Gastroesophageal sphincter (tissue), 3 donors: ENCODE data around the gene ARHGEF7.

ENCODE experiments used
- POLR2AphosphoS5 ChIP-seq: sonication (generic); formaldehyde crosslinking; IDR thresholded peaks from one replicate; pipeline ENCODE4 v1.6.1; 2017; ENCODE audit warnings: antibody characterized with exemption
- TF ChIP-seq, protein P1 (sequence below), 4 experiments: fragments of 200-600 bp in 2 of 4; fragments of 450-650 bp in 2 of 4; sonication (generic) in 1 of 4; IDR thresholded peaks; one replicate each; pipeline ENCODE4 v1.5.1; 2017 to 2019; ENCODE audit warnings: antibody characterized with exemption in 4 of 4, mild to moderate bottlenecking in 2 of 4, moderate library complexity in 2 of 4

GRCh38 chr13:111282997-111283396 is 167.9 kb downstream of the ARHGEF7 start:
- TF ChIP-seq, protein P1, sequence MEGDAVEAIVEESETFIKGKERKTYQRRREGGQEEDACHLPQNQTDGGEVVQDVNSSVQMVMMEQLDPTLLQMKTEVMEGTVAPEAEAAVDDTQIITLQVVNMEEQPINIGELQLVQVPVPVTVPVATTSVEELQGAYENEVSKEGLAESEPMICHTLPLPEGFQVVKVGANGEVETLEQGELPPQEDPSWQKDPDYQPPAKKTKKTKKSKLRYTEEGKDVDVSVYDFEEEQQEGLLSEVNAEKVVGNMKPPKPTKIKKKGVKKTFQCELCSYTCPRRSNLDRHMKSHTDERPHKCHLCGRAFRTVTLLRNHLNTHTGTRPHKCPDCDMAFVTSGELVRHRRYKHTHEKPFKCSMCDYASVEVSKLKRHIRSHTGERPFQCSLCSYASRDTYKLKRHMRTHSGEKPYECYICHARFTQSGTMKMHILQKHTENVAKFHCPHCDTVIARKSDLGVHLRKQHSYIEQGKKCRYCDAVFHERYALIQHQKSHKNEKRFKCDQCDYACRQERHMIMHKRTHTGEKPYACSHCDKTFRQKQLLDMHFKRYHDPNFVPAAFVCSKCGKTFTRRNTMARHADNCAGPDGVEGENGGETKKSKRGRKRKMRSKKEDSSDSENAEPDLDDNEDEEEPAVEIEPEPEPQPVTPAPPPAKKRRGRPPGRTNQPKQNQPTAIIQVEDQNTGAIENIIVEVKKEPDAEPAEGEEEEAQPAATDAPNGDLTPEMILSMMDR (IDR thresholded peaks at IDR 0.05), result no peak
- no peak for TF ChIP-seq POLR2AphosphoS5
